GM21786 (cell line): ENCODE results near the gene TCTN1.
A peak's percentile ranks its signal among the peaks of the same experiment; 100 is the strongest.
"Not testable (repeated sequence)": the region's sequence is repeated elsewhere in the genome, so short reads cannot be mapped to it uniquely, and the experiment has no call there.

Source experiments
- ATAC-seq: cut with Tn5 transposase; IDR thresholded peaks from one replicate; pipeline ENCODE4 v1.9.1; 2021; ENCODE audit not compliant: unreplicated experiment

The TCTN1 gene

GRCh38 chr12:110585231-110585799 is 28.6 kb upstream of the TCTN1 start:
- ATAC-seq: no peak

- ATAC-seq: not testable (repeated sequence)
Measured at GRCh38 chr12:110587102-110587501, 26.8 kb upstream of the TCTN1 start.

- ATAC-seq: no peak
Measured at GRCh38 chr12:110590059-110590458, 23.9 kb upstream of the TCTN1 start.

DNA sequence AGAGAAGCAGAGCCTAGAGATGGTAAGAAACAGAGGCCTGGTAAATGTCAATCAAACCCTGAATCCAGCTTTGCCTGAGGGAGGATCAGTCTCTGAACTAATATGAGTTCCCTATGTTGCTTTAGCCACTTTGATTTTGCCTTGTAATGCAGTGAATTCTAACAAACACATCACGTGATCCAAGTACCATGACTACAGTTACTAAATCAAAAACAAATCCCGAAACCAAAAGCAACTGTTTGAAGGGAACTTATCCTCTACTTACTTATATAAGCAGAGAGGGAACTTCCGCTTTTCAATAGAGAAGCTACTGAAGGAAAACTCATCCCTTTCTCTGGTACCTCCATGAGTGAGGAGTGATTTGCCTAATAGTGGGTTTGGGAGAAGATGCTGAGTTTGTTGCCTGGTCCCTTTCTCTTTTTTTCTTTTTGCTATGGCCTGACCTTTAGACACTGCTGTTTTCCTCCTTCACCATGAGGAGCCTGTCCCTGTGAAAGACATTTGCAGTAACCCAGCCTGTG is 23.1 kb upstream of the TCTN1 start:
- peak; percentile 82 for ATAC-seq

DNA sequence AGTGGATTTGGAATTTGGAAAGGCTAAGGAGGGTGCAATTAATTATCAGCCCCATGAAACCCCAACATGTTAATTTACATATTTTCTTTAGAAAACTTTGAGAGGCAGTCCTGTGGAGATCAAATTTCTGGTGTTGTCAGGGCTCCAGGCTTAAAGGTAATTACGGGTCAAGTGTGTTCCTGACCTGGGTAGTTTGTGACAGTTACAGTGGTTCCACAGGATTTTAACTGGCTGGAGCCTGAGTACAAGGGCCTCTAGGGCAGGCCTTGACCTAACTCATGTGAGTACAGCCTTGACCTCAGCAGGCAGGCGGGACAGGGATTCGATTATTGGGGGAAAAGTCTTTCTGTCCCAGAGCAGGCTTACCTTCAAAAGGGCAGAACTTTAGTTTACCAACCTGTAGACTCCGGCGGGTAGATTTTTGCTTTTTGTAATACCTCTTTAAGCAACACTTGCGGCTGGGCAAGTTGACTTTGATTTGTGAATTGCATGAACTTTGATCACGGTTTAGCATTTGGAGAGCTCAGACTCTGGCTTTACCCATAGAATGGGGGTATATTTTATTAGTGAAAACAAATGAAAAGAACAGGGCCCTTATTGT is 22.4 kb upstream of the TCTN1 start:
- ATAC-seq: peak; percentile 20

DNA sequence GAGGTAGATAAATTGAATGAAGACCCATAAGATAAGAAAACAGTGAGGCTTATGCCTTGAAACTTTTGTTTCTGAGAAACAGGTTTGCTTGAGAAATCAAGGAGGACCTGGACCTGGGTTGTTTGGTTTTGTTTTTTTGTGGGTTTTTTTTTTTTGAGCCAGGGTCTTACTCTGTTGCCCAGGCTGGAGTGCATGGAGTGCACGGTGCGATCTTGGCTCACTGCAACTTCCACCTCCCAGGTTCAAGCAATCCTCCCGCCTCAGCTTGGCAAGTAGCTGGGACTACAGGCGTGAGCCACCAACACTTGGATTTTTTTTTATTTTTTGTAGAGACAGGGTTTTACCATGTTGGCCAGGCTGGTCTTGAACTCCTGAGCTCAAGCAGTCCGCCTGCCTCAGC is 21.9 kb upstream of the TCTN1 start:
- ATAC-seq: no peak

DNA sequence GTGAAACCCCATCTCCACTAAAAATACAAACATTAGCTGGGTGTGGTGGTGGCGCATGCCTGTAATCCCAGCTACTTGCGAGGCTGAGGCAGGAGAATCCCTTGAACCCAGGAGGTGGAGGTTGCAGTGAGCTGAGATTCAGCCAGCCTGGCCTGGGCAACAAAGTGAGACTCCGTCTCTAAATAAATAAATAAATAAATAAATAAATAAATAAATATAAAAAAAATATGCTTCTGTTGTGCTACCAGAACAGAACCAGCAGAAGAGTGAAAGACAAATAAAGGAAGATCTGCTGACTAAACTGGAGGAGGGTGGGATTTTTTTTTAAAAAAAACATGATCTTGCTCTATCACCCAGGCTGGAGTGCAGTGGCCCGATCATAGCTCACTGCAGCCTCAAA is 21.0 kb upstream of the TCTN1 start:
- not testable (repeated sequence) for ATAC-seq

GRCh38 chr12:110597885-110598284 is 16.0 kb upstream of the TCTN1 start:
- no peak for ATAC-seq

GRCh38 chr12:110599334-110599733 is 14.6 kb upstream of the TCTN1 start:
- ATAC-seq: no peak

DNA sequence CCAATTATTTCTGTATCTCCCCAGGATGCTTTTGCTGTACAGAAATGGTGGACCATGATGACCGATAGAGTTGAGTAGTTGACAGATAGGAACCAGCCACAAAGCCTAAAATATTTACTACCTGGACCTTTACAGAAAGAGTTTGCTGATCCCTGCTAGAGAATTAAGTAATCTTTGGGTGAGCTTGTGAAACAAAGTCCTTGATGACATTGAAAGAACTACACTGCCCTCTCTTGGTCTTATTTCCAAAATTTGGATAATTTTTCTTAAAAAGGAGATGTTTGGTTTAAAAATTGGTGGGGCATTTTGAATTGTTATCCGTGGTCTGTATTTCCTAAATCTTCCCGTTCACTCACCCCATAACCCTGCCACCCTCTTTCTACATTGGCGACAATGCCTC is 13.7 kb upstream of the TCTN1 start:
- ATAC-seq: no peak

GRCh38 chr12:110602085-110602814 is 11.7 kb upstream of the TCTN1 start:
- not testable (repeated sequence) for ATAC-seq

GRCh38 chr12:110606253-110606611 is 7.7 kb upstream of the TCTN1 start:
- no peak for ATAC-seq

GRCh38 chr12:110613071-110613770 is 708 bp upstream of the TCTN1 start:
- ATAC-seq: no peak

DNA sequence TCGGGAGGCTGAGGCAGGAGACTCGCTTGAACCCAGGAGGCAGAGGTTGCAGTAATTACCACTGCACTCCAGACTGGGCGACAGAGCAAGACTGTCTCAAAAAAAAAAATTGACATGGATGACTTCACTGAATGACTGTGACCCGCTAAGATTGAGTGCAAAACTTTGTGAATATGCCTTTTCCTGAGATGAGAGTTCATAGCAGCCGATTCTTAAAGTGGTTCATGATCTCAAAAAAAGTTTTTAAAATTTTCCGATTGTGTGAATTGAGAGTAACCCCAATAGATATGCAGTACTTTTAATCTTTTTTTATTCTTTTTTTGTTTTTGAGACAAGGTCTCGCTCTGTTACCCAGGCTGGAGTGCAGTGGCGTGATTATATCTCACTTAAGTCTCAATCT is 1.2 kb downstream of the TCTN1 start:
- ATAC-seq: no peak

- ATAC-seq: no peak
Measured at GRCh38 chr12:110616471-110617115, 2.7 kb downstream of the TCTN1 start.

DNA sequence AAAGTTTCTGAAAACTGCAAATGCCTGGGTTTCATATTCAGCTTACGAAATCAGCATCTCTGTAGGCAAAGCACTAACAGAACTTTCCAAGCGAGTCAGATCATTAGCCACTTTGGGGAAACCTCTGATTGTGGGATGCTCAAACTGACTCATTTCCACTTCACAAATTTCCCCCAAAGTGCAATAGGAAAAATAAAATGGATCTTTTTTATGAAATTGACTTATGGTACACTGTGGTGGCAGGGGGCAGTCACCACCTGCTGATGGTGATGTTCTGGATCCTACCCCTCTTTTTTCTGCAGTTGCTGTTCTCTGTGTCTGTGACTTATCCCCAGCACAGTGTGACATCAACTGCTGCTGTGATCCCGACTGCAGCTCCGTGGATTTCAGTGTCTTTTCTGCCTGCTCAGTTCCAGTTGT is 5.6 kb downstream of the TCTN1 start:
- ATAC-seq: peak; percentile 61

DNA sequence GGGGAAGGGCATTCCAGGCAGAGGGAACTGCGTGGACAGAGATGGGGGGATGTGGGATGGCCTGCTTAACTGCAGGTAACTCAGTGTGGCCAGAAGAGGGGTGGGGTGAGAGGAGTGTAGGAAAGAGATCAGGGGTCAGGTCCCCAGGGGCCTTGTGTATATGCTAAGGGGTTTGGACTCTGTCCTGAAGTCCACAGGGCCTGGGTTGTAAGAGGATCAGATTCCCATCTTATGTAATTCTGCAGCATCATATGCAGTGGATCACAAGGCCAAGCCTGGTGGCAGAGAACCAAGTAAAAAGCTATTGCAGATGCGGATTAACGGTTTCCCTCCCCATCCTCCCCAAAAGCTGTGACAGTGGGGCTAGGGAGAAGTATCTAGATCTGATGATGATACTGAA is 8.7 kb downstream of the TCTN1 start:
- ATAC-seq: no peak

GRCh38 chr12:110627500-110628195 is 13.7 kb downstream of the TCTN1 start:
- no peak for ATAC-seq

DNA sequence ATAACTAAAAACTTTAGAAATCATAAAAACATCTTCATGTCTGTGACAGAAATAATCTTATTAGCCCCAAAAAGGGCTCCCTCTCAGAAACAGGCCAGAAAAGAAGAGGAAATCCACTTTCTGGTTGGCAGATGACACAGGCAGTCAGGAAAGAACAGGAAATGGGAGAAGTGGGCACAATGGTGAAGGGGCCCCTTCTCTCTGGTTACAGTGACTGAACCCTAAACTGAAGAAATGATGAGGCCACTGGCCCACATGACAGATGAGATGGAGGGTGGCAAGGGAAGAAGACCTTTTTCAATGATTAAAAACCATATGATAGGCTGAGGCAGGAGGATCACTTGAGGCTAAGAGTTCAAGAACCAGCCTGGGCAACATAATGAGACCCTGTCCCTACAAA is 21.1 kb downstream of the TCTN1 start:
- ATAC-seq: no peak

DNA sequence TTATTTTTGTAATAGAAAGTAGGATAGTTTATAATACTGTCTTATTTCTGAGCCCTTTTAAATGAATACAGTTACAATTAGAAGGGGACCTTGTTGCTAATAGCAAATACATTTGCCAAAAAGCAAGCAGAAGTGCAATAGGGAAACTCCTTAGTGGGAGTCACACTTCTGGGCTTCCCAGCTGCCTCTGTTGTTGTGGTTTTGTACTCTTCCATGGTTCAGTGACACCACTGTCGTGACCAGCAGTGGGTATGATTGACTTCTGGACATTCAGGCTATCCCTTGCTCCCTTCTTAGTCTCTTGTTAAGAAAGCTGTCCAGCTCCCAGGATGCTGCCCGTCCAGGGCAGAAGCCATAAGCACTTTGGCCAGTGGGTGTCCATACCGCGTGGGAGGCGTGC is 22.6 kb downstream of the TCTN1 start:
- ATAC-seq: no peak
